ENCODE data around the gene HNRNPF.

GRCh38 chr10:43338117-43338516 is 70.9 kb downstream of the HNRNPF start:
- TF ChIP-seq CTCF (conservative IDR thresholded peaks at IDR 0.05; ENCODE audit: low read length) (no peak), EZH2phosphoT487 (IDR thresholded peaks at IDR 0.05; ENCODE audit: borderline replicate concordance, low read depth, low read length) (no peak)
